Tibial nerve (tissue), 4 donors: Measurements from ENCODE around the gene RASAL2.

Source experiments
- CTCF ChIP-seq, 5 experiments: fragments of 200-600 bp in 3 of 5; fragments of 450-650 bp in 2 of 5; sonication (generic) in 3 of 5; IDR thresholded peaks; one replicate each; pipeline ENCODE4 v1.5.1; 2016 to 2019; ENCODE audit warnings: antibody characterized with exemption in 5 of 5, mild to moderate bottlenecking in 3 of 5, moderate library complexity in 2 of 5
- EP300 ChIP-seq, 2 donors: sonication (generic); formaldehyde crosslinking; IDR thresholded peaks; one replicate each; pipeline ENCODE4 v1.6.1; 2017; ENCODE audit warnings: antibody characterized with exemption in 2 of 2, mild to moderate bottlenecking in 1 of 2
- POLR2A ChIP-seq, 2 donors: fragments of 450-650 bp; IDR thresholded peaks; one replicate each; pipeline ENCODE4 v1.6.1; 2017; ENCODE audit warnings: antibody characterized with exemption in 2 of 2, mild to moderate bottlenecking in 2 of 2, moderate library complexity in 2 of 2

- TF ChIP-seq CTCF (IDR thresholded peaks at IDR 0.05) (no peak), EP300 (IDR thresholded peaks at IDR 0.05) (no peak), POLR2A (IDR thresholded peaks at IDR 0.05) (no peak)
Measured at GRCh38 chr1:178324003-178324402, 230.1 kb downstream of the RASAL2 start.
